GM04504 (cell line): ENCODE data around the gene SPATC1L.

Experiments used
- DNase-seq: peaks from one replicate; pipeline ENCODE4 v3.0.0-alpha.2; 2012; ENCODE audit warnings: low read depth

Gene SPATC1L

GRCh38 chr21:46119144-46119636 lies 65.1 kb downstream of the SPATC1L start:
- DNase-seq = no peak

- no peak for DNase-seq
Observed at GRCh38 chr21:46118316-46119143, 65.7 kb downstream of the SPATC1L start.

- DNase-seq = no peak
Observed at GRCh38 chr21:46117586-46118315, 66.5 kb downstream of the SPATC1L start.

DNA sequence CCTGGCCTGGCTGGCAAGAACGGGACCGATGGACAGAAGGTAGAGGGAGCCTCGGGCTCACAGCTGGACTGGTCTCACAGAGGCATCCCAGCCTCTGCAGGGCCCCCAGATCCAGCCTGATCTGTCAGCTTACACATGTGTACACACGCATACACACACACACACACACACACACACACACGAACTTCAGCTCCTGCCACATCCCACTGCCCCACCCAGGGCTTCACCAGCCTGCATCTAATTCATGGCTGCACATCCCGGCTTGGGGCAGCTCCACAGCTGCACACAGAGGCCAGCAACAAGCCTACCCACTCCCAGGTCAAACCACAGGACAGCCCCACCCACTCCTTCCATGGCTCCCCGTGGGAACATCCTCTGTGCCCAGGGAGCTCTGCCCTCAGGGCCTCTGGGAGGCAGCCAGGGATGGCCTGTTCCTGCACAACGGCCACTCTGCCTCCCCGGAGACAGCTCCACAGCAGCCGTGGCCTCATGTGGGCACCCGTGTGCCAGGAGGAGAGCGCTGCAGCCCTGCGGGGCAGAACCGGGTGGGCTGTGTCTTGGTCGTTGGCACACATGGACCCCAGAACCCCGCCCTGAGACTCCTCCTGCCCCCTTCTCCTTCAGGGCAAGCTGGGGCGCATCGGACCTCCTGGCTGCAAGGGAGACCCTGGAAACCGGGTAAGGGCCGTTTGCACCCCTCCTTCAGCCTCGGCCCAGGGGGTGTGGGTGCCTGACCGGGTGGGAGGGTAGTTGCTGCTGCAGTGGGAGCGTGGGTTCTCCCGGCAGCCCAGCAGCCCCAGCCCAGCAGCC lies 67.3 kb downstream of the SPATC1L start:
- DNase-seq = no peak

- DNase-seq = no peak
Observed at GRCh38 chr21:46116189-46116775, 68.0 kb downstream of the SPATC1L start.

GRCh38 chr21:46115441-46116188 lies 68.6 kb downstream of the SPATC1L start:
- no peak for DNase-seq

DNA sequence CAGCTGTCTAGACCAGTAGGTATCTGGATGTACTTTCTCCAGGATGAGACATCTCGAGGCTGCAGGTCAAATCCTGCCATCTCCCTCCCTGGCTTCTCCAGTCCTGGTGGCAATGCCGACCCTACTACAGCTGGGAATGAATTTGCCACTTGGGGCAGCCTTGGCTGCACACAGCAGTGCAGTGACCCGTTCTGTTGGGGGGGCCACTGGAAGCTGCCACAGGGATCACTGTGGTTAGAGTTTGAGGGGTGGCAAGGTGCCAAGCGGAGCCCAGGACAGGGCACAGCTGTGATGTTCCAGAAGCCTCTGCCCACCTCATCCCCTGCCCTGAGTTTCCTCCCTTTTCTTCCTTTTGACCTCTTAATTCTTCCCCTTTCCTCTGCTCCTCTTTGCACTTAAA lies 69.3 kb downstream of the SPATC1L start:
- no peak for DNase-seq

DNA sequence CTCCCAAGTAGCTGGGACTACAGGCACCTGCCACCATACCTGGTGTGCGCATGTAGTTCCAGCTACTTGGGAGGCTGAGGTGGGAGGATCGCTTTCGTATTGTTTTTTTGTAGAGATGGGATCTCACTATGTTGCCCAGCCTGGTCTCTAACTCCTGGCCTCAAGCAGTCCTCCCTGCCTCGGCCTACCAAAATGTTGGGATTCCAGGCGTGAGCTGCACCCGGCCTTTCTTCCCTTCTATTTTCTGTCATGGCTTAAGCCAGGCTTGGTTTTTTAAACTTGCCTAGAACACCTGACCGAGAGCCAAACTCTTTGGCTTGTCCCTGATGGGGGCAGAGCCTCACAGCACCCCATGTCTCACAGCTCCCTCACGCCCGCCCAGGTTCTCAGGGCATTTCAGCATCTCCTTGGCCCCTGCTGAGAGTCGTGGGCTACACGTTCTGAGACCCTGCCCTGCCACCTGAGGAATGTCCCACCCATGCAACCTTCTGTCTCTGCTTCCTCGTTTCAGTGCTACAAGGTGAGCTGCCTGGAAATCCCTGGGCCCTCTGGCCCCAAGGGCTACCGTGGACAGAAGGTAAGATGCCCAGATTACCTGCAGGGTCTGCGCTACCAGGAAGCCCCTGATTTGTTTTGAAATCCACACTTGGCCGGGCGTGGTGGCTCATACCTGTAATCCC lies 70.6 kb downstream of the SPATC1L start:
- no peak for DNase-seq

DNA sequence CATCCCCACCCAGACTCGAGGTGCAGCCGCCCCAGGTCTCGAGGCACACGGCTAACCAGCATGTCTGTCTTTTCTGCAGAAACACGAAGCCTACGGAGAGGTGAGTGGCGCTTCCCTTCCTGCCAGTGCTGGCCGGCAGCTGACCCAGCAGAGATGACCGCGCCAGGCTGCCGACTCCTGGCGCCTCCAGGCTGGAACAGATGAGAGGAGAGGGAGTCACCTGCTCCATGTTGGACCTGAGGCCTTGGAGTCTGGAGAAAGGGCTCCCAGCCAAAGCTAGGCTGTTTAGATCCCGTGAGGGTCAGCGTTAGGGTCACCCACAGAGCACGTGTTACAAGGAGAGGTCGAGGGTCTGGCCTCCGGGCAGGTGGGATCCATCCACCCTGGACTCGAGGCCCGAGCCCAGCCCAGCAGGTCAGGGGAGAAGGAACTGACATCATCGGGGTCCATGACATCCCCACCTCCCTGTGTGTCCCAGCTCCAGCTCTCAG lies 71.5 kb downstream of the SPATC1L start:
- DNase-seq = no peak

- no peak for DNase-seq
Observed at GRCh38 chr21:46111857-46112724, 72.2 kb downstream of the SPATC1L start.

GRCh38 chr21:46111193-46111571 lies 73.1 kb downstream of the SPATC1L start:
- no peak for DNase-seq
